Lower lobe of right lung (tissue), 2 donors: ENCODE measurements around the gene CCNJL. TPM values are rescaled to one million over a fixed set of nuclear protein-coding genes. Genes with fewer than 3 reads are reported as not detected.

Source experiments
- ATAC-seq, 2 donors: fragments of 200-7000 bp; cut with Tn5 transposase; one replicate each; pipeline ENCODE4 v1.9.1; 2020 to 2022; ENCODE audit warnings: mild to moderate bottlenecking in 2 of 2, moderate library complexity in 2 of 2
- DNase-seq: peaks from one replicate; pipeline ENCODE4 v3.0.0-alpha.2; 2020
- H3K27ac ChIP-seq: fragments of 200-600 bp; one replicate; pipeline ENCODE4 v1.8.0; 2022
- H3K27me3 ChIP-seq: fragments of 200-600 bp; one replicate; pipeline ENCODE4 v1.8.0; 2022; ENCODE audit warnings: low read depth
- H3K36me3 ChIP-seq: fragments of 200-600 bp; one replicate; pipeline ENCODE4 v1.8.0; 2022; ENCODE audit warnings: mild to moderate bottlenecking
- H3K4me1 ChIP-seq: fragments of 200-600 bp; one replicate; pipeline ENCODE4 v1.8.0; 2022
- H3K4me3 ChIP-seq: fragments of 200-600 bp; one replicate; pipeline ENCODE4 v1.8.0; 2022; ENCODE audit warnings: mild to moderate bottlenecking
- H3K9me3 ChIP-seq: fragments of 200-600 bp; one replicate; pipeline ENCODE4 v1.8.0; 2022
- intact Hi-C: fragments of 100-400 bp; cut with DNase I; formaldehyde crosslinking; loops from one replicate; pipeline ENCODE4 v1.11.0; 2022
- total RNA-seq: library from RNA; stranded (reverse); fragmentation: NEBNext Ultra II Directional; extraction: Animal tissue kit (Norgen Biotek cat#: 25700); gene quantifications from one replicate; pipeline ENCODE4 v1.2.1, GENCODE V29; 2021
- TF ChIP-seq, protein P1 (sequence below): fragments of 200-600 bp; IDR thresholded peaks from one replicate; pipeline ENCODE4 v1.8.0; 2022; ENCODE audit warnings: antibody characterized with exemption, mild to moderate bottlenecking
- donor health status: DM: no; HTN: yes; CAD: no; lungs with severe emphysema.

CCNJL gene
- total RNA-seq, 1 donor from 2014 or later = 15.5 TPM

DNA sequence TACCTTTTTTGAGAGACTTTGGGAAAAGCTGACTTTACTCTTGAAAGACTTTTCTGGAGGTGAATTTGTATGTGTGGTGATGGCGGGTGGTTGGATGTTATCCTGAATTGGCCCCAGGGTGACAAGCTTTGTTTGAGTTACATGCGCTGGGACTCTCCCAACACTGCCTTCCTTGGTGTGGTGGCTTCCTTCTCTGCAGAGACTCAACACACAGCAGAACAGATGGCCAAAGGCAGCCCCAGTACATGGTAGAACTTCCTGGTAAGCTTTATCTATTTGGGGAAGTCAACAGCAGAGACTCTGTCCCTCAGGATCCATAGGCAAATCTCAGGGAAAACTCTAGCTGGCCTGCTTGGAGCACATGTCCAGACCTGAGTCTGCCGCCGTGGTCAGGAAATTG, 39.9 kb upstream of the CCNJL start:
- intact Hi-C loops = no loop called here
- DNase-seq = no peak
- H3K9me3 ChIP-seq = no peaks in the 10 kb centered on the region
- H3K4me3 ChIP-seq = no peak overlapping the region
- no peak overlapping the region for H3K27ac ChIP-seq
- TF ChIP-seq, protein P1, sequence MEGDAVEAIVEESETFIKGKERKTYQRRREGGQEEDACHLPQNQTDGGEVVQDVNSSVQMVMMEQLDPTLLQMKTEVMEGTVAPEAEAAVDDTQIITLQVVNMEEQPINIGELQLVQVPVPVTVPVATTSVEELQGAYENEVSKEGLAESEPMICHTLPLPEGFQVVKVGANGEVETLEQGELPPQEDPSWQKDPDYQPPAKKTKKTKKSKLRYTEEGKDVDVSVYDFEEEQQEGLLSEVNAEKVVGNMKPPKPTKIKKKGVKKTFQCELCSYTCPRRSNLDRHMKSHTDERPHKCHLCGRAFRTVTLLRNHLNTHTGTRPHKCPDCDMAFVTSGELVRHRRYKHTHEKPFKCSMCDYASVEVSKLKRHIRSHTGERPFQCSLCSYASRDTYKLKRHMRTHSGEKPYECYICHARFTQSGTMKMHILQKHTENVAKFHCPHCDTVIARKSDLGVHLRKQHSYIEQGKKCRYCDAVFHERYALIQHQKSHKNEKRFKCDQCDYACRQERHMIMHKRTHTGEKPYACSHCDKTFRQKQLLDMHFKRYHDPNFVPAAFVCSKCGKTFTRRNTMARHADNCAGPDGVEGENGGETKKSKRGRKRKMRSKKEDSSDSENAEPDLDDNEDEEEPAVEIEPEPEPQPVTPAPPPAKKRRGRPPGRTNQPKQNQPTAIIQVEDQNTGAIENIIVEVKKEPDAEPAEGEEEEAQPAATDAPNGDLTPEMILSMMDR = no peak
- no peak for ATAC-seq
- no peaks in the 10 kb centered on the region for H3K36me3 ChIP-seq
- peaks cover 9% of the 10 kb centered on the region for H3K4me1 ChIP-seq
- H3K27me3 ChIP-seq = no peaks in the 10 kb centered on the region

DNA sequence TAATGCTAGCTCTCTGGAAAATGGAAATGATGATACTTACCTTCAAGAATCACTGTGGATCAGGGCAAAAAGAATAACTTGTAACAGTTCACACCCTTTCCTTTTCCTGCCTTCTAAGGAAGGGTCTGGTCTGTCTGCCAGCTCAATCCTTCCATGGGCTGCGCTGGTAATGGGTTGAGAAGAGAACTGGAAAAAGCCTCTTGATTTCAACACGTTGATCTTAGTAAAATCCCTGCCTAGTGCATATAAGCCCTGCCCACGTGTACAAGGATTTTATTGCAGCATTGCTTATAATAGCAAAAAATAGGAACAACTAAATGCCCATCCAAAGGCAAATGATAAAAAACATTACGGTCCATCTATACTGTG, 37.6 kb upstream of the CCNJL start:
- intact Hi-C loops = no loop called here
- Histone ChIP-seq H3K4me1 (no peaks in the 10 kb centered on the region), H3K36me3 (no peaks in the 10 kb centered on the region), H3K27ac (no peak overlapping the region), H3K9me3 (no peaks in the 10 kb centered on the region), H3K4me3 (no peak overlapping the region), H3K27me3 (no peaks in the 10 kb centered on the region)
- TF ChIP-seq, protein P1 = no peak
- DNase-seq (no peak), ATAC-seq (no peak)

DNA sequence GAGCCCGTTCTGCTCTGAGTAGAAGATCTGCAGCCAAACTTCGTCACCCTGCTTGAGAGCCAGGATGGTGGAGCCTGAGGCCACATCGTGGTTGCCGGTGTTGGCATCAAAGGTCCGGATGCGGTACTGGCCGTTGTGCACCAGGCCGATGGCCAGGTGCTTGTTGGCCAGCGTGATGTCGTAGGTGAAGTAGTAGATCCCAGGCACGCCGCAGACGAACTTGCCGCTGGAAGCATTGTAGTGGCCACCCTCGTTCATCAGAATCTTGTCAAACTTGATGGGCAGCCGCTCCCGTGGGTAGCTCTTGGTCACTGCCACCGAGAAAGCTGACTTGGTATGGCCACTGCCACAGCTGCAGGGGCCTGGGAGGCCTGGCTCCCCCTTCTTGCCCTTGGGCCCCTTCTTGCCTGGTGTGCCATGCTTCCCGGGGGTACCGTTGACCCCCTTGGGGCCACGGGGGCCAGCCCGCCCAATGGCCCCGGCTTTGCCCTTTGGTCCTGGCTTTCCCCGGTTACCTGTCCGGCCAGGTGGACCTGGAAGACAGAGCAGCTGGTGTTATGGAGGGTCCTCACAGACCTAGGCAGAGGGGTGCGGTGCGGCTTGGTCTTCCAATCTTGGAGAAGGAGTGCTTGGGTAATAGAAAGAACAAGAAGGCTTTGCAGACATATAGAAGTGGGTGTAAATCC, 37.0 kb upstream of the CCNJL start:
- Histone ChIP-seq H3K27ac (no peak overlapping the region), H3K4me3 (no peak overlapping the region), H3K9me3 (no peaks in the 10 kb centered on the region), H3K36me3 (no peaks in the 10 kb centered on the region), H3K27me3 (no peaks in the 10 kb centered on the region), H3K4me1 (no peaks in the 10 kb centered on the region)
- DNase-seq = no peak
- TF ChIP-seq, protein P1 = no peak
- ATAC-seq = no peak
- intact Hi-C loops = no loop called here

DNA sequence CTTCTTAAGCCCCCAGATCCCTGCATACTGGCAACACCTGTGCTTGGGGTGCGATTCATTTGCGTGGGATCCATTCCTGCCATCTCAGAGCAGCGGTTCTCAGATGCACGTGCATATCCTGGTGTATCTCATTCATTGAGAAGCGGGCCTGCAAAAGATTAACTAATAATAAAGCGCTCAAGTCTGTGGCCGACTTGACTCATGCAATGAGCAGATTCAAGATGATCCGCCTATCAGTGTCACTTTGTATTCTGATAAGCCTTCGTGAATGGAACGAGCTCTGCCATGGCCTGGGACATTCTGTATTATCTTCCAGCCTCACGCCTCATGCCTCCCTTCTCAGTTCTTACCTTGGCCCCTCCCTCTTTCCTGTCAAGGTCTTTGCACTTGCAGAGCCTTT, 35.7 kb upstream of the CCNJL start:
- Histone ChIP-seq H3K9me3 (no peaks in the 10 kb centered on the region), H3K4me1 (no peaks in the 10 kb centered on the region), H3K4me3 (no peak overlapping the region), H3K27ac (no peak overlapping the region), H3K27me3 (no peaks in the 10 kb centered on the region), H3K36me3 (no peaks in the 10 kb centered on the region)
- DNase-seq = no peak
- intact Hi-C loops = no loop called here
- TF ChIP-seq, protein P1 = no peak
- ATAC-seq = no peak

DNA sequence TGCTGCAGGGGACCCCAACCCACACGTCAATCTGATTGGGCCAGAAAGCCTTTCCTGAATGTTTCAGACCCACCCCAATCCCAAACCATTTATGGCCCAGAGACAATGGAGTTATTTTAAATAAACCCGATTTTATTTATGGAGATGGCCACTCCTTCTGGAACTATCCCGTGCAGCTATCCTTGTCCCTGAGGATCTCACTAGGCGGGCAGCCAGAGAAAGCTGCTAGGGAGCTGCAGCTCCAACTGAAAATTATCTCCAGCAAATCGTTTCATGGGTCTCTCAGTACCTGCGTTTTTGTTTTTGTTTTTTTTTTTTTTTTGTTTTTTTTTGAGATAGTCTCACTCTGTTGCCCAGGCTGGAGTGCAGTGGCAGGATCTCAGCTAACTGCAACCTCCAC, 35.1 kb upstream of the CCNJL start:
- TF ChIP-seq, protein P1 = no peak
- no peaks in the 10 kb centered on the region for H3K27me3 ChIP-seq
- H3K36me3 ChIP-seq = no peaks in the 10 kb centered on the region
- no peak overlapping the region for H3K27ac ChIP-seq
- no peak overlapping the region for H3K4me3 ChIP-seq
- DNase-seq = no peak
- no peaks in the 10 kb centered on the region for H3K9me3 ChIP-seq
- intact Hi-C loops = no loop called here
- ATAC-seq = no peak
- no peaks in the 10 kb centered on the region for H3K4me1 ChIP-seq
